Skeletal muscle cell (primary cell): Measurements from ENCODE around the gene EVI2A.

ENCODE experiments used
- DNase-seq: peaks from one replicate; pipeline ENCODE4 v3.0.0-alpha.2; 2010; ENCODE audit warnings: low read depth
- H3K4me3 ChIP-seq: 2 replicates; pipeline ENCODE4 v1.5.1; 2011; ENCODE audit warnings: low read depth, mild to moderate bottlenecking, control low read depth, low read length, moderate library complexity

EVI2A gene

GRCh38 chr17:31281061-31281460, 40.4 kb downstream of the EVI2A start:
- H3K4me3 ChIP-seq, result no peak overlapping the region
- no peak for DNase-seq

DNA sequence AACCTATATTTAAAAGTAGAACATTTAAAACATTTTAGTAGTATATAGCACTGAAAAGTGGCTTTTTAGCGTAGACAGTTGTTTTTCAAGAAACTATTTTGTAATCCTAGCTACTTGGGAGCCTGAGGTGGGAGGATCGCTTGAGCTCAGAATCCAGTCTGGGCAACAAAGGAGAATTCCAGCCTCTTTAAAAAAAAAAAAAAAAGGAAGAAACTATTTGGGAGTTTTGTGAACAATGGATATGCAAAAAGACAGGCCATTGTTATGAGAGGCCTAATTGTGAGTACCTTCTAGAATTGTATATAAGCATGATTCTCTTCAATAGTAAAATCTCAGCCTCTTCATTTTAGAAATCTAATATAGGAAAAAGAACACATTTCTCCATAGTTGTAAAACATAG, 42.0 kb downstream of the EVI2A start:
- no peak for DNase-seq
- no peak overlapping the region for H3K4me3 ChIP-seq

DNA sequence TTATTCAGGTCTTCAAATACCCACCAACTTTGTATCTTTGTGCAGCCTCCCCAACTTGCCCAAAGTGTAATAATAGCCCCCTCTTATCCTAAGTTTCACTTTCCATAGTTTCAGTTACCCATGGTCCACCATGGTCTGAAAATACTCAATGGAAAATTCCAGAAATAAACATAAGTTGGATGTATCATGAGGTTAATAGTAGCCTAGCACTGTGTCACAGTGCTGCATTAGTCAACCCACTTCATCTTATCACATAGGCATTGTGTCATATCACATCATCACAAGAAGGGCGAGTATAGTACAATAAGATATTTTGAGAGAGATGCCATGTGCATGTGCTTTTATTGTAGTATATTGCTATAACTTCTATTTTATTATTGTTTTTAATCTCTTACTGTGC, 46.3 kb downstream of the EVI2A start:
- H3K4me3 ChIP-seq, result no peak overlapping the region
- DNase-seq, result no peak

DNA sequence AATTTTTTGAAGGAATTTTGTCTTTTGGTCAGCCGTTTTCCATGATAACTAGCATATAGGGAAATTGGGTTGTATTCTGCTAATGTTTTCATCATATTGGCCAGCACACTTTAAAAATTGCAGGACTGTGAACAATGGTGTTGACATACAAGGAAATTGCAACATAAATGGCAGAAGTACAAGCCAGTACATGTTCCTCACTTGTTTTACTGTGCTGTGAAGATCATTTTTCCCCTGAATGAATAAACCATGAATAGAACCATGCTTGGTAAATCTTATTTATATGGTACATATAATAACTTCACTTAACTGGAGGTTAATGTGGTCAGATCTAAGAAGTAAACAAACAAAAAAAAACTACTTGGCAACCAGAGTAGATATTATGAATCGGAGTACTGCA, 47.2 kb downstream of the EVI2A start:
- no peak overlapping the region for H3K4me3 ChIP-seq
- peak; percentile 55 for DNase-seq

- H3K4me3 ChIP-seq, result no peak overlapping the region
- DNase-seq, result no peak
These were observed 47.9 kb downstream of the EVI2A start for GRCh38 chr17:31273516-31273915.

DNA sequence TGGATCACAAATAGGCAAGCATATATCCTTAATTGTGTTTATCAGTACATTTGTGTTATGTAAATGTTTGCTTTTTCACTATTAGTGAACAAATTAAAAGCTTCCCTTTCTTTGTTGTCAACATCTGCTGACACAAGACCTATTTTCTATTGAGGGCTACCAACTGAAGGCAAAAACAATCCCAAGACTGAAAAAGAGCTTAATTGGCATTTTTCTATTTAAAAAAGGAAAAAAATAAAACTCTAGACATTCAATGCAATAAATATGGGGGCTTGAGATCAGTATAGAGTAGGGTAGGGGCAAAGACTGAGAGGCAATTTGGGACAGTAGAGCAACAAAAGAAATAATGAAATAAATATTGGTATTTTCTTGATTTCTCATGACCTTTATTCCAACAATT, 48.6 kb downstream of the EVI2A start:
- DNase-seq, result no peak
- H3K4me3 ChIP-seq, result no peak overlapping the region

DNA sequence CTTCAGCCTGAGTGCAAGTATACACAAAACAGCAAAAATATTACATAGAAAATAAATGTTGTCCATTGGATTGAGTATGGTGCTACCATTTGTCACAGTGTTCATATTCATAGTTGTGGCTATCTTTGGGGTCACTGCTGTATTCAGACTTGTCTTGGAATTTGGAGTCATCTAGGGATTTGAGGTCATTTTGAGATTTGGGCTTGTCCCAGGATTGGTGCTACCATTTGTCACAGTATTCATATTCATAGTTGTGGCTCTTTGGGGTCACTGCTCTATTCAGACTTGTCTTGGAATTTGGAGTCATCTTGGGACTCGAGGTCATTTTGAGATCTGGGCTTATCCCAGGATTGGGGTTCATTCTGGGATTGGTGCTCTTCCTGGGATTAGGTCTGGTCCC, 49.2 kb downstream of the EVI2A start:
- no peak overlapping the region for H3K4me3 ChIP-seq
- no peak for DNase-seq

- DNase-seq, result peak; percentile 93
These were observed 51.8 kb downstream of the EVI2A start for GRCh38 chr17:31269578-31269983.

GRCh38 chr17:31269036-31269577, 52.3 kb downstream of the EVI2A start:
- no peak overlapping the region for H3K4me3 ChIP-seq
- DNase-seq, result no peak

More at GRCh38 chr17:31269578-31269983, 51.8 kb downstream of the EVI2A start:
- no peak overlapping the region for H3K4me3 ChIP-seq
